SIG-M5 (cell line): ENCODE results near the gene UPK3A.
"Not testable (repeated sequence)": the region's sequence is repeated elsewhere in the genome, so short reads cannot be mapped to it uniquely, and the experiment has no call there.

Experiments
- DNase-seq: peaks from one replicate; lab custom pipeline; 2025; lab: John Stamatoyannopoulos, UW

Gene UPK3A

GRCh38 chr22:45281010-45281409, 3.7 kb upstream of the UPK3A start:
- DNase-seq: no peak

DNA sequence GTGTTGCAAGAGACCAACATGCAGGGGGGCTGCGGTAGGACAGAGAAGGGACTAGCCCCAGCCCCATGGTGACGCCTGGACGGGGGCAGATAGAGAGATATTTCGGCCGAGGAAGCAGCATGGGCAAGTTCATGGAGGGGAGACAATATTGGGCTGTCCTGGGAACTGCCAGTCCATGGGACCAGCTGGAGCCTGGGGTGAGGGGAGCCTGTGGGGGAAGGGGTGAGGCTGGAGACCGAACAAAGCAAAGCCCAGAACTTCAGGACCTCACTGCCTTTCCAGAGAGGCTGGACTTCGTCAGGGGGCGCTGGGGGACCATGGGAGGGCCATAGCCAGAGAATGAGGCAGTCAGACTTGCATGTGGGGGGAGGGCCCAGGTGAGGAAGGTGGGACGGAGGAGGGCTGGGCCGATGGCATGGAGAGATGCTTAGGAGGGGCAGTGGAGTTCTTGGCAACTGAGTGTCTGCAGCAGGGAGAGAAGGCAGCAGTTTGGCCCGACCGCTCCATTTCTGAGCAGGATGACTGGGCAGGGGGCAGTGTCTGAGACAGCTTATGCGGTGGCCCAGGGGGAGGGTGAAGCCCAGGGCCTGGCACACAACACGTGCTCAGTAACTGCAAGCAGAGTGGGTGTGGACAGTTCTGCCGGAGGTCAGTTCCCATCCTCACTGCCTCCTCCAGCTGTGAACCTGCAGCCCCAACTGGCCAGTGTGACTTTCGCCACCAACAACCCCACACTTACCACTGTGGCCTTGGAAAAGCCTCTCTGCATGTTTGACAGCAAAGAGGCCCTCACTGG, 712 bp downstream of the UPK3A start:
- no peak for DNase-seq

DNA sequence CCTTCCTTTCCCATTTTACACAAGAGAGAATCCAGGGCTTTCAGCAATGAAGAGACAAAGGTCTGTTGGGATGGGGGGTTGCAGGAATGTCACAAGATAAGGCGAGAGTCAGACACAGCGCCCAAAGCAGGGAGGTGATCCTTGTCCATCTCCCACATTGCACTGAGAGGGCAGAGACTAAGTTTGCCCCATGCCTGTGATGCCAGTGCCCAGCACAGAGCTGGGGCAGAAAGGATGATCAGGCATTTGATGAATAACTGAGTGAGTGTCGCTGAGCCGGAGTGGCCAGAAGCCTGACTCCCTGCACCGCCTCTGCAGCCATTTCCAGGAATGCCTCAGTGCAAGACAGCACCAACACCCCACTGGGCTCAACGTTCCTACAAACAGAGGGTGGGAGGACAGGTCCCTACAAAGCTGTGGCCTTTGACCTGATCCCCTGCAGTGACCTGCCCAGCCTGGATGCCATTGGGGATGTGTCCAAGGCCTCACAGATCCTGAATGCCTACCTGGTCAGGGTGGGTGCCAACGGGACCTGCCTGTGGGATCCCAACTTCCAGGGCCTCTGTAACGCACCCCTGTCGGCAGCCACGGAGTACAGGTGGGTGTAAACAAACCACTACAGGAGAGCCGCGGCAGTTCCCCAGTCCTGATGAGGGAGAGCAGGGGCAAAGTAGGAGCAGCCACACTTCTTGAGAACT, 2.3 kb downstream of the UPK3A start:
- no peak for DNase-seq

DNA sequence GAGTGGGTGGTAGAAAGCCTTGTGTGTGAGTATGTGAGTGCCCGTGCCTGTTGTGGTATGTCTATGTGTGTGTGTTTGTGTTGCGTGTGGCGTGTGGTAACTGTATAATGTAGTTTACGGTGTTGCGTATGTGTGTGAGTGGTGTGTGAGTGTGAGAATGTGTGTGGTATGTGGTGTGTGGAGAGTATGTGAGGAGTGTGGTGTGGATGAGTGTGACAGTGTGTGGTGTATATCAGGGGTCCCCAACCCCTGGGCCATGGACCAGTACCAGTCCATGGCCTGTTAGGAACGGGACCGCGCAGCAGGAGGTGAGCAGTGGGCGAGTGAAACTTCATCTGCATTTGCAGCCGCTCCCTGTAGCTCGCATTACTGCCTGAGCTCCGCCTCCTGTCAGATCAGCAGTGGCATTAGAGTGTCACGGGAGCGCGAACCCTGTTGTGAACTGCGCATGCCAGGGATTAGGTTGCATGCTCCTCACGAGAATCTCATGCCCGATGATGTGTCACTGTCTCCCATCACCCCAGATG, 5.7 kb downstream of the UPK3A start:
- DNase-seq: no peak

GRCh38 chr22:45291061-45291930, 6.5 kb downstream of the UPK3A start:
- no peak for DNase-seq

GRCh38 chr22:45291931-45292290, 7.2 kb downstream of the UPK3A start:
- no peak for DNase-seq

DNA sequence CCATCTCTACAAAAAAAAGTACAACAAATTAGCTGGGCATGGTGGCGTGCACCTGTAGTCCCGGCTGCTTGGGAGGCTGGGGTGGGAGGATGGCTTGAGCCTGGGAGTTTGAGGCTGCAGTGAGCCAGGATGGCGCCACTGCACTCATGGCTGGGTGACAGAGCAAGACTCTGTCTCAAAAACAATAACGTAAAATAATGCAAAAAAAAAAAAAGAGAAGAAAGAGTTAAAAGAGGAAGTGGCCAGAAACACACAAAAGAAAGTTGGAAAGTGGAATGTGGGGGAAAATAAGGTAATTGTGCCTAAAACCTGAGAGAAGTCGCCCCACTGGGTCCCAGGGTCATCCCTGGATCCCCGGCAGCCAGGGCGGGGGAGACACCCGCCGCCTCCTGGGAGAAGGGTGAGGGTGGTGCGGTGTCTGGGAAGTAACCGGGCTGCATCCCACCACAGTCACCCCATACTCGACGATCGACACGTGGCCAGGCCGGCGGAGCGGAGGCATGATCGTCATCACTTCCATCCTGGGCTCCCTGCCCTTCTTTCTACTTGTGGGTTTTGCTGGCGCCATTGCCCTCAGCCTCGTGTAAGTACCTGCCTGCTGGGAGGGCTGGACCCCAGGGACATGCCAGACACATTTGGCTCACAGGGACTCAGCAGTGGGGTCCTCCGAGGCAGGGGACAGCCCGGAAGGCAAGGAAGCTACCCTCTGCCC, 8.1 kb downstream of the UPK3A start:
- no peak for DNase-seq

- no peak for DNase-seq
Measured at GRCh38 chr22:45294030-45294429, 9.3 kb downstream of the UPK3A start.

DNA sequence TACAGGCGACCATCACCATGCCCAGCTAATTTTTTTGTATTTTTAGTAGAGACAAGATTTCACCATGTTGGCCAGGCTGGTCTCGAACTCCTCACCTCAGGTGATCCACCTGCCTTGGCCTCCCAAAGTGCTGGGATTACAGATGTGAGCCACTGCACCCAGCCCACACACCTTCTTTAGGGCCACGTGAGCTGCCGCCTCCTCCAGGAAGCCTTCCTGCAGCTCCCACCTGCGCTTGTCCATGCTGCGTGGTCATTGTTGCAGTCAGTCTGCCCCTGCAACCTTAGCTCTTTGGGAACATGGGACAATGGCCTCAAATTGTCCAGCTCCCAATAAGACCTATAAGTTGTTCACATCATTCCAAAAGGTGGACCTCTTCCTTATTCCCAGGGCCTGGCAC, 10.3 kb downstream of the UPK3A start:
- not testable (repeated sequence) for DNase-seq

- DNase-seq: no peak
Measured at GRCh38 chr22:45295492-45295891, 10.7 kb downstream of the UPK3A start.

GRCh38 chr22:45296628-45297297, 12.0 kb downstream of the UPK3A start:
- DNase-seq: no peak

DNA sequence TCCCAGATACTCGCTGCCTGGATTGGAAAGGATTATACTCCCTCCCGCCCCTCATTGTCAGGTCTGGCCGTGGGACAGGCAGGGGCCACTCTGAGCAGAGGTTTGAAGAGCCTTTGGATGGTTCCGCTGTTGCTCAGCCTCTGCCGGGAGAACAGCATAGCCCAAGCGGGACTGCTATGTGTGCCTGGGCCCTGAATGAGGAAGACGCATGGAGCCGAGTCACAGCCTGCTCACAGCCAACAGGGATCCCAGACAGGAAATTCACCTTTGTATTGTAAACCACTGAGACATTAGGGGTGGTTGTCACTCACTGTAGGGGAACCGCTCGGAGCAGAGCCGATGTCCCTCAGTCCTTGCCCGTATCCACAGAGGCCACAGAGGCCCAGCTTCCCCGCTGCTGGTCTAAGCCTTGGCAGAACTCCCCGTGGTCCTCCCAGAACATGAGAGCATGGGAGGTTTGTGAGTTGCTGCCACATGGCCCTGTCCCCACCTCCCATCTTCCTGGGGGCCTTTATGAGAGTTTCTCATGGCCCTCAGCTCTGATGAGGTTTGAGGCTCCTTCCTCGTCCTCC, 14.3 kb downstream of the UPK3A start:
- no peak for DNase-seq

- no peak for DNase-seq
Measured at GRCh38 chr22:45302751-45303150, 18.0 kb downstream of the UPK3A start.

DNA sequence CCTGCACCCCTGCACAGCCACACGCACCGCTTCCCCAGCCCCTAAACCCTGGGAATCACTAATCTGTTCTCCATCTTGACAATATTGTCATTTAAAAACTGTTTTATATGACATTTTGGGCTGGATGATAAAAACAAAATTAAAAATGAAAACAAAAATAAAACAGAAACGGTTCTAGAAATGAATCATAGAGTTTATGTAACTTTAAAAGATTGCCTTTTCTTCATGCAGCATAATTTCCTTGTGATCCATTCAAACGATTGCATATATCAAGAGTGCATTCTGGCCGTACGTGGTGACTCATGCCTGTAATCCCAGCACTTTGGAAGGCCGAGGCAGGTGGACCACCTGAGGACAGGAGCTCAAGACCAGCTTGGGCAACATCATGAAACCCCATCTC, 18.4 kb downstream of the UPK3A start:
- no peak for DNase-seq

DNA sequence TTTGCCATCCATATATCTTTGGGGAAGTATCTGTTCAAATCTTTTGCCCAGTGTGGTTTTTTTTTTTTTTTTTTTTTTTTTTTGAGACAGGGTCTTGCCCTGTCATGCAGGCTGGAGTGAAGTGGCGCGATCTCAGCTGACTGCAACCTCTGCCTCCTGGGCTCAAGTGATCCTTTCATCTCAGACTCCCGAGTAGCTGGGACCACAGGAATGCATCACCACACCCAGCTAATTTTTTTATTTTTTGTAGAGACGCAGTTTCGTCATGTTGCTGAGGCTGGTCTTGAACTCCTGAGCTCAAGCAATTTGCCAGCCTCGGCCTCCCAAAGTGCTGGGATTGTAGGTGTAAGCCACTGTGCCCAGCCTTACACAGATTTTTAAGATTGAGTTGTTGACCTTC, 20.2 kb downstream of the UPK3A start:
- no peak for DNase-seq

DNA sequence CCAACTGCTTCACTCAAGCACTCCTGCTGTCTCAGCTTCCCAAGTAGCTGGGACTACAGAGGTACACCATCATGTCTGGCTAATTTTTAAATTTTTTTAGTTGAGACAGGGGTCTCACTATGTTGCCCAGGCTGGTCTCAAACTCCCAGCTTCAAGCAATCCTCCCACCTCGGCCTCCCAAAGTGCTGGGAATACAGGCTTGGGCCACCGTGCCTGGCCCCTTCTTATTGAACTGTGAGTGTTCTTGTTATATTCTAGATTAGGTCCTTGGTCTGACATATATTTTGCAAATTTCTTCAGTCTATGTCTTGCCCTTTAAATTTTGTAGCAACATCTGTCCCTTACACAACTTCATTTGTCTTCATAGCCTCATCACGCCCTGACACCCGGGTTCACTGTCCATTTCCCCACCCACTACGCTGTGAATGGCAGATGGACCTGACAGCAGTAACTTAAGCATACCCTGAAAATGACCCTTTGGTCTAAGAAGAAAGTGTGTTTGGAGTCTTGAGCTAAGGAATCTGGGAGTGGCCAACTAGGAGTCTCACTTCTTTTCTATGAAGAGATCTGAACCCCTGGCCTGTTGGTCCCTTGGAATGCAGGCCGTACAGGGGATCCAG, 20.8 kb downstream of the UPK3A start:
- DNase-seq: no peak

GRCh38 chr22:45306139-45306538, 21.4 kb downstream of the UPK3A start:
- DNase-seq: no peak

- no peak for DNase-seq
Measured at GRCh38 chr22:45308391-45308956, 23.7 kb downstream of the UPK3A start.

- DNase-seq: no peak
Measured at GRCh38 chr22:45308957-45309421, 24.2 kb downstream of the UPK3A start.
